IMR-90 (cell line): ENCODE measurements around the gene FBRSL1. TPM values are rescaled to one million over a fixed set of nuclear protein-coding genes. Genes with fewer than 3 reads are reported as not detected.

Experiments used
- ATAC-seq: fragments of 200-7000 bp; cut with Tn5 transposase; 2 replicates; pipeline ENCODE4 v1.9.1; 2020; ENCODE audit warnings: low read depth, mild to moderate bottlenecking, moderate library complexity
- BruUV-seq: library from RNA; stranded (reverse); fragments of 400-500 nt; replicated peaks from 2 replicates; lab custom pipeline; 2021; lab: Mats Ljungman, UMichigan
- CTCF ChIA-PET: fragments of 300-600 bp; formaldehyde crosslinking; extraction: SDS; loops from one replicate; lab custom pipeline; 2021; ENCODE audit warnings: antibody characterized with exemption; lab: Yijun Ruan, JAX
- POLR2A ChIA-PET: fragments of 300-600 bp; sonication (Branson Sonifier 250); formaldehyde crosslinking; loops from one replicate; lab custom pipeline; 2022; ENCODE audit warnings: antibody characterized with exemption; ENCODE audit not compliant: unreplicated experiment; lab: Charles Lee
- DNase-seq: peaks from one replicate; pipeline ENCODE4 v3.0.0; 2013
- H2AFZ ChIP-seq: replicated peaks from 2 replicates; pipeline ENCODE3; 2013; ENCODE audit warnings: low read length, mild to moderate bottlenecking; ENCODE audit not compliant: poor library complexity
- H2AK5ac ChIP-seq: 2 replicates; pipeline ENCODE4 v1.6.1; 2013; ENCODE audit warnings: low read depth, low read length, inconsistent platforms
- H2AK9ac ChIP-seq: replicated peaks from 2 replicates; pipeline ENCODE3; 2013; ENCODE audit warnings: mild to moderate bottlenecking, low read depth, low read length, moderate library complexity; ENCODE audit not compliant: poor library complexity
- H2BK120ac ChIP-seq: 2 replicates; pipeline ENCODE4 v1.6.1; 2013; ENCODE audit warnings: low read depth, low read length, inconsistent platforms
- H2BK15ac ChIP-seq: 3 replicates; pipeline ENCODE4 v1.6.1; 2013; ENCODE audit warnings: low read depth, low read length, inconsistent platforms
- H2BK20ac ChIP-seq: 2 replicates; pipeline ENCODE4 v1.6.1; 2013; ENCODE audit warnings: low read depth, mild to moderate bottlenecking, inconsistent platforms, low read length, moderate library complexity
- H2BK5ac ChIP-seq: 2 replicates; pipeline ENCODE4 v1.6.1; 2013; ENCODE audit warnings: mild to moderate bottlenecking, low read depth, low read length, inconsistent platforms; ENCODE audit not compliant: poor library complexity, severe bottlenecking
- H3K14ac ChIP-seq: replicated peaks from 2 replicates; pipeline ENCODE4 v1.6.1; 2013; ENCODE audit warnings: low read depth, low read length, inconsistent platforms
- H3K18ac ChIP-seq: 2 replicates; pipeline ENCODE4 v1.6.1; 2013; ENCODE audit warnings: low read depth, low read length, control low read depth
- H3K23ac ChIP-seq: 2 replicates; pipeline ENCODE4 v1.6.1; 2013; ENCODE audit warnings: low read depth, low read length, inconsistent platforms
- H3K27ac ChIP-seq: 2 replicates; pipeline ENCODE4 v1.5.1; 2013; ENCODE audit warnings: mild to moderate bottlenecking, control low read depth, low read length; ENCODE audit not compliant: insufficient read depth
- H3K27me3 ChIP-seq: 2 replicates; pipeline ENCODE4 v1.6.1; 2013; ENCODE audit warnings: low read length; ENCODE audit not compliant: control insufficient read depth, insufficient read depth
- H3K36me3 ChIP-seq: 2 replicates; pipeline ENCODE4 v1.6.1; 2013; ENCODE audit warnings: low read length, mixed read lengths; ENCODE audit not compliant: control insufficient read depth, insufficient read depth
- H3K4ac ChIP-seq: 2 replicates; pipeline ENCODE4 v1.6.1; 2013; ENCODE audit warnings: low read depth, low read length, inconsistent platforms
- H3K4me1 ChIP-seq: 2 replicates; pipeline ENCODE4 v1.6.1; 2013; ENCODE audit warnings: low read length, mixed read lengths; ENCODE audit not compliant: control insufficient read depth, insufficient read depth
- H3K4me2 ChIP-seq: 2 replicates; pipeline ENCODE4 v1.6.1; 2013; ENCODE audit warnings: low read depth, mild to moderate bottlenecking, control low read depth, low read length, moderate library complexity
- H3K4me3 ChIP-seq: 2 replicates; pipeline ENCODE4 v1.5.1; 2013; ENCODE audit warnings: low read depth, mild to moderate bottlenecking, control low read depth, low read length, moderate library complexity; ENCODE audit not compliant: insufficient read depth
- H3K56ac ChIP-seq: 2 replicates; pipeline ENCODE4 v1.6.1; 2013; ENCODE audit warnings: low read length, inconsistent platforms; ENCODE audit not compliant: insufficient read depth; ENCODE audit errors: extremely low read depth
- H3K79me1 ChIP-seq, 2 experiments: 2 replicates each; pipeline ENCODE4 v1.6.1; 2013; ENCODE audit warnings: low read length in 2 of 2, inconsistent platforms in 1 of 2, low read depth in 1 of 2
- H3K9ac ChIP-seq: 2 replicates; pipeline ENCODE4 v1.6.1; 2013; ENCODE audit warnings: low read depth, low read length, control low read depth
- H3K9me1 ChIP-seq: 2 replicates; pipeline ENCODE4 v1.6.1; 2013; ENCODE audit warnings: low read length, inconsistent platforms; ENCODE audit not compliant: insufficient read depth
- H3K9me3 ChIP-seq: 2 replicates; pipeline ENCODE4 v1.6.1; 2013; ENCODE audit warnings: low read length; ENCODE audit not compliant: control insufficient read depth, insufficient read depth
- H4K20me1 ChIP-seq: 2 replicates; pipeline ENCODE4 v1.6.1; 2013; ENCODE audit warnings: low read length, inconsistent platforms; ENCODE audit not compliant: insufficient read depth
- H4K5ac ChIP-seq: 2 replicates; pipeline ENCODE4 v1.6.1; 2013; ENCODE audit warnings: mild to moderate bottlenecking, low read depth, low read length, control low read depth
- H4K8ac ChIP-seq, 2 experiments: 2 replicates each; pipeline ENCODE4 v1.6.1; 2013; ENCODE audit warnings: low read depth in 2 of 2, low read length in 2 of 2, control low read depth in 1 of 2, inconsistent platforms in 1 of 2
- H4K91ac ChIP-seq: 2 replicates; pipeline ENCODE4 v1.6.1; 2013; ENCODE audit warnings: low read depth, low read length, inconsistent platforms; ENCODE audit not compliant: insufficient read depth
- ELK1 ChIP-seq: fragments of 150-350 bp; IDR thresholded peaks from 2 replicates; pipeline ENCODE4 v1.6.1; 2016; ENCODE audit warnings: low read depth, mild to moderate bottlenecking, low read length, moderate library complexity, borderline replicate concordance
- FOS ChIP-seq: fragments of 150-350 bp; IDR thresholded peaks from 2 replicates; pipeline ENCODE4 v1.6.1; 2016; ENCODE audit warnings: low read depth, low read length
- WGBS, 2 experiments: methylation state at CpG; one replicate each; pipeline versions ENCODE4 v1.1.5 to v1.1.7; 2013; ENCODE audit warnings: missing lambda C conversion rate in 2 of 2; ENCODE audit not compliant: insufficient read length in 1 of 2; ENCODE audit errors: extremely low coverage in 2 of 2; 5-methylcytosine and 5-hydroxymethylcytosine counted together
- dilution Hi-C: fragments of 300-500 bp; cut with HindIII; formaldehyde crosslinking; loops from one replicate; pipeline ENCODE4 v1.14.3; 2018; ENCODE audit warnings: low sequenced_read_pairs; ENCODE audit not compliant: unreplicated experiment
- in situ Hi-C: fragments of 300-500 bp; cut with MboI; formaldehyde crosslinking; loops from 3 replicates; pipeline ENCODE4 v1.14.3; 2019; ENCODE audit warnings: low sequenced_read_pairs, inconsistent platforms, mixed read lengths
- intact Hi-C: fragments of 100-400 bp; cut with micrococcal nuclease; formaldehyde crosslinking; loops from 2 replicates; pipeline ENCODE4 v1.10.0; 2022
- polyA plus RNA-seq, 3 experiments: library from polyadenylated mRNA; depleted of rRNA; stranded (reverse); fragments of >200 nt; gene quantifications; 2 replicates each; pipeline ENCODE4 v1.2.3, GENCODE V29; 2012; ENCODE audit warnings: low replicate concordance in 1 of 3
- total RNA-seq: library from RNA; depleted of rRNA; stranded (reverse); fragments of >200 nt; gene quantifications from 2 replicates; pipeline ENCODE4 v1.2.3, GENCODE V29; 2012

The FBRSL1 gene
- total and polyA plus RNA-seq, 2 of the 4 experiments (the other 2 are of a cell fraction), result 0.36 to 10.8 TPM

DNA sequence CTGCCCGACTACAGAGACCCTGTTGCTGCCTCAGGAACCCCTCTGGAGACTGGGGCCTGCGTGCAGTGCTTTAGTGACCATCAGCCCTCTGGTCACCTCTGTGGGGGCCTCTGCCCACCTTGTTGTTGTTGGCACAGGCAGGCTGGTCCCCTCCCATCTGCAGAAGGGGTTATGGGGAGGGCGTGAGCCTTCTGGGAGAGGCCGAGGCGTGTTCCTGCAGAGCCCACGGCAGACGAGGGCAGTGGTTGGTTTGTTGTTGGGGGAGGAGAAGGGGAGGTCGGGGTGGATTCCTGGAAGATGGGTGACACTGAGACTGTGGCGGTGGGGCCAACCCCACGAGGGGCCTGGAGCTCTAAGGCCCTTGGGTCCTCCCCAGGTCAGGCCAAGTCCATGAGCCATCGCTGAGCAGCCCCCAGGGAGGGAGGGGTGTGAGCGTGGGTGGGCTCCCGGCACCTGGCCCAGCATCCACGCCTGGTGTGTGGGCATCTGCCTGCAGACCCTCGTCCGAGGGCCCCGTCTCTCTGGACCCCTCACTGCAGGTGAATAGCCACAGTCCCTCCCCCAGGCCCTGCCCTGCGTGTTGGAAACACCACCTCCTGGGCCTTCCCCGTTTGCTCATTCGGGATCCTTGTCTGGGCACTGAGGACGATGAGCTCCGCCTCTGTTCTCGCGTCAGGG is 23.6 kb downstream of the FBRSL1 start:
- no TSS peak for BruUV-seq
- no peak for DNase-seq
- ATAC-seq, result no peak
- 90% methylated on average over 9 of the region's 24 CpGs; no CpG with 5 or more reads in 1 of the 2 experiments for WGBS, 2 experiments
- H3K4me1 ChIP-seq, result peaks cover 2% of the 10 kb centered on the region; the same call in 1 of the 2 replicates
- peaks cover 18% of the 10 kb centered on the region for H4K20me1 ChIP-seq
- no peak overlapping the region for H3K4me2 ChIP-seq
- no peak overlapping the region for H4K91ac ChIP-seq
- H3K18ac ChIP-seq, result no peak overlapping the region
- H3K27ac ChIP-seq, result no peak overlapping the region
- H2BK20ac ChIP-seq, result no peak overlapping the region
- H3K23ac ChIP-seq, result no peak overlapping the region
- no peak overlapping the region for H2AK9ac ChIP-seq
- in situ Hi-C loops, result no loop called here
- no peak overlapping the region for H3K9ac ChIP-seq
- H3K36me3 ChIP-seq, result peaks cover 11% of the 10 kb centered on the region
- CTCF ChIA-PET, result interaction anchor here (0.6 kb wide), 1 partner anchor 48 kb away, joined by 3 read pairs; no protein-coding TSS in a partner anchor
- H2BK15ac ChIP-seq, result no peak overlapping the region
- intact Hi-C loops, result no loop called here
- 0 out of 2 replicates have a peak, but pooled peaks cover 3% of the 10 kb centered on the region for H3K9me1 ChIP-seq
- H2AK5ac ChIP-seq, result no peak overlapping the region
- H2BK5ac ChIP-seq, result no peak overlapping the region
- H2BK120ac ChIP-seq, result no peak overlapping the region
- TF ChIP-seq ELK1 (no peak), FOS (no peak)
- no peak overlapping the region for H3K56ac ChIP-seq
- POLR2A ChIA-PET, result no interaction called here
- H3K14ac ChIP-seq, result no peak overlapping the region
- no peak overlapping the region for H2AFZ ChIP-seq
- H3K4ac ChIP-seq, result no peak overlapping the region
- no peak overlapping the region for H4K8ac ChIP-seq
- no peak overlapping the region for H4K5ac ChIP-seq
- no peaks in the 10 kb centered on the region; the same call in 1 of the 2 replicates for H3K9me3 ChIP-seq
- H3K4me3 ChIP-seq, result no peak overlapping the region
- dilution Hi-C loops, result no loop called here
- H3K27me3 ChIP-seq, result no peaks in the 10 kb centered on the region
- peaks cover 7 to 12% of the 10 kb centered on the region in 2 experiments; a peak in 3 of 4 replicates for H3K79me1 ChIP-seq
